Measurements from ENCODE around the gene SPATS2L. TPM values are rescaled to one million over a fixed set of nuclear protein-coding genes. Genes with fewer than 3 reads are reported as not detected.

The SPATS2L gene
- total RNA-seq, 1 donor from 2014 or later, result 36.6 TPM

DNA sequence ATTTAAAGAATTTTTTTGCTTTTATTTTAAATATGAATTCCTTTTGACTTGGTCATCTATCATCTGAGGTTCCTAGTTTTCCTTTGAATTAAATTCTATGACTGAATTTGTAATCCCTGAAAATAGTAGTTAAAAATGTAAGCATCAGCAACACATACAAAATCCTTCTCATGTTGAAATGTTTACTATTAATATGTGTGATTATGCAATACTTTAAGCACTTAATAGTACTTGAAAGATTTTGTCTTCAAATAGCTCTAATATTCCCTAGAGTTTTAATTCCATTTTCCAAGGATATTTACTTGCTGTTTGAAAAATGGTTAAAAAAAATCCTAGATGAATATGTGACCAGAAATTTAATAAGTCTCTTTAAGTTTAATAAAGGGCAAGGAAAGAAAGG, 26.6 kb upstream of the SPATS2L start:
- TF ChIP-seq, protein P1, sequence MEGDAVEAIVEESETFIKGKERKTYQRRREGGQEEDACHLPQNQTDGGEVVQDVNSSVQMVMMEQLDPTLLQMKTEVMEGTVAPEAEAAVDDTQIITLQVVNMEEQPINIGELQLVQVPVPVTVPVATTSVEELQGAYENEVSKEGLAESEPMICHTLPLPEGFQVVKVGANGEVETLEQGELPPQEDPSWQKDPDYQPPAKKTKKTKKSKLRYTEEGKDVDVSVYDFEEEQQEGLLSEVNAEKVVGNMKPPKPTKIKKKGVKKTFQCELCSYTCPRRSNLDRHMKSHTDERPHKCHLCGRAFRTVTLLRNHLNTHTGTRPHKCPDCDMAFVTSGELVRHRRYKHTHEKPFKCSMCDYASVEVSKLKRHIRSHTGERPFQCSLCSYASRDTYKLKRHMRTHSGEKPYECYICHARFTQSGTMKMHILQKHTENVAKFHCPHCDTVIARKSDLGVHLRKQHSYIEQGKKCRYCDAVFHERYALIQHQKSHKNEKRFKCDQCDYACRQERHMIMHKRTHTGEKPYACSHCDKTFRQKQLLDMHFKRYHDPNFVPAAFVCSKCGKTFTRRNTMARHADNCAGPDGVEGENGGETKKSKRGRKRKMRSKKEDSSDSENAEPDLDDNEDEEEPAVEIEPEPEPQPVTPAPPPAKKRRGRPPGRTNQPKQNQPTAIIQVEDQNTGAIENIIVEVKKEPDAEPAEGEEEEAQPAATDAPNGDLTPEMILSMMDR (IDR thresholded peaks at IDR 0.05), result no peak
- intact Hi-C loops (cut with DNase I), result no loop called here
- no peak for DNase-seq (ENCODE audit: low spot score in 2 of 2)
- Histone ChIP-seq H3K4me3 (no peak overlapping the region), H3K9me3 (no peaks in the 10 kb centered on the region), H3K27me3 (no peaks in the 10 kb centered on the region), H3K27ac (no peak overlapping the region), H3K4me1 (no peaks in the 10 kb centered on the region), H3K36me3 (no peaks in the 10 kb centered on the region)

DNA sequence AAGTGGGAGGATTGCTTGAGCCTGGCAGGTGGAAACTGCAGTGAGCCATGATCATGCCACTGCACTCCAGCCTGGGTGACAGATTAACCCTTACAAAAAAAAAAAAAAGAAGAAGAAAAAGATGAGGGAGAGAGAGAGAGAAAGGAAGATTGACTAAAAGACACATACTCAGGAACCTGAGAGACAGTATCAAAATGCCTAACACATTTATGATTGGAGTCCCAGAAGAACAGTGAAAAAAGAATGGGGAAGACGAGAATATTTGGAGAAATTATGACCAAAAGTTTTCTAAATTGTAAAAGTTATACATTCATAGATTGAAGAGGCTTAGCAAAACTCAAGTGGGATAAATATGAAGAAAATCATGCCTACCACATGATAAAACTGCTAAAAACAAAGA, 19.9 kb upstream of the SPATS2L start:
- intact Hi-C loops (cut with DNase I), result no loop called here
- no peaks in the 10 kb centered on the region for H3K27me3 ChIP-seq
- H3K9me3 ChIP-seq, result no peaks in the 10 kb centered on the region
- no peaks in the 10 kb centered on the region for H3K36me3 ChIP-seq
- no peak overlapping the region for H3K27ac ChIP-seq
- no peak overlapping the region for H3K4me3 ChIP-seq
- DNase-seq (ENCODE audit: low spot score in 2 of 2), result no peak
- TF ChIP-seq, protein P1 (IDR thresholded peaks at IDR 0.05), result no peak
- no peaks in the 10 kb centered on the region for H3K4me1 ChIP-seq

DNA sequence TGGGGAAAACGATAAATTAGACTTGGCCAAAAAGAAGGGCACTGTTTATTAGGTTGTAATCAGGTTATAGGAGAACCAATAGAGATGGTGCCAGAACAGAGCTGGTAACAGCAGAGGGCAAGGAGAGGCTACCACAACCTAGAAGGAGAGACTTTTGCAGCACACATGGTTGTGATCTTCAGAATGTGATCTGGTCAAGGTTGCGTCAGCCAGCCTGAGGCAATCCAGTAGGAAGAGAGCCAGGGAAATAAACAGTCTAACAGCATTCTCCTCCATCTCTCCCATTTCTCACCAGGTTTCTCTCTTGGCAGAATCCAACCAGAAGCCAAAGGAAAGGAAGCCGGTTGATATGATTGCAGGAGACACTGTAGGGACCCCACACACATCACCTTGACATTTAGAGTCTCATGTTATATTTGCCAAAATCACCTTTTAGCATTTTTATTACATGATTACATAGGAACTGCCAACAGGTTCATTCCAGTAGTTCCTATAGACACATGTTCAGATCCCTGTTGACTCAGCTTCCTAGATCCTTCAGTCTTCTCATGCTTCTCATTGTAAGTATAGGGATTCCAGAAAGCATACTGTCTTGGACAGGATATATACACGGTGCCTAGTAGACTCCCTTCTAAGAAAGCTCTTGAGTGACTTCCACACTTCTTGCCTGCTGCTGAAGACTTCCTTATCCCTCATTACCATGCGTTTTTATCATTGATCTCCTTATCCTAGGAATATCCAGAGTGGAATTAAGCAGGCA, 17.6 kb upstream of the SPATS2L start:
- H3K4me3 ChIP-seq, result no peak overlapping the region
- TF ChIP-seq, protein P1 (IDR thresholded peaks at IDR 0.05), result no peak
- intact Hi-C loops (cut with DNase I), result no loop called here
- no peak for DNase-seq (ENCODE audit: low spot score in 2 of 2)
- no peaks in the 10 kb centered on the region for H3K9me3 ChIP-seq
- no peaks in the 10 kb centered on the region for H3K4me1 ChIP-seq
- H3K27ac ChIP-seq, result no peak overlapping the region
- H3K27me3 ChIP-seq, result no peaks in the 10 kb centered on the region
- no peaks in the 10 kb centered on the region for H3K36me3 ChIP-seq

DNA sequence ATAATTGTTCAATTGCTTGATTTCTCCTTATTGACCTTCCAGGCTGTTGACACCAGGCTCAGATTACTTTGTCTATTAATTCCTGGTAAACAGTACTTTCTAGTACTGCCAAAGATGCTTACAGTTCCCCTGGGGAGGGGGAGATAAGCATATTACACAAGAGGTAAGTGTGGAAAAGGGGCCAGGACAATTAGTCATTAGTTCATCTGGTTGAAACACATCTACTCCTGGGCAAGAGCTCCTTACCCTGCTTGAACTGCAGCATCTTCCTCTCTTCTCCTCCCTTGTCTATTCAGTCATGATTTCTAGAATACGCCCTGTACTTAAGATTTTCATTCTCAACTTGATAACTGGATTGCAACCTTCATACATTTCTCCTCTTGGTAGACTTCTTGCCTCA, 10.4 kb upstream of the SPATS2L start:
- Histone ChIP-seq H3K4me1 (no peaks in the 10 kb centered on the region), H3K4me3 (no peak overlapping the region), H3K36me3 (no peaks in the 10 kb centered on the region), H3K9me3 (no peaks in the 10 kb centered on the region), H3K27me3 (no peaks in the 10 kb centered on the region), H3K27ac (no peak overlapping the region)
- TF ChIP-seq, protein P1 (IDR thresholded peaks at IDR 0.05), result no peak
- no peak for DNase-seq (ENCODE audit: low spot score in 2 of 2)
- intact Hi-C loops (cut with DNase I), result no loop called here

DNA sequence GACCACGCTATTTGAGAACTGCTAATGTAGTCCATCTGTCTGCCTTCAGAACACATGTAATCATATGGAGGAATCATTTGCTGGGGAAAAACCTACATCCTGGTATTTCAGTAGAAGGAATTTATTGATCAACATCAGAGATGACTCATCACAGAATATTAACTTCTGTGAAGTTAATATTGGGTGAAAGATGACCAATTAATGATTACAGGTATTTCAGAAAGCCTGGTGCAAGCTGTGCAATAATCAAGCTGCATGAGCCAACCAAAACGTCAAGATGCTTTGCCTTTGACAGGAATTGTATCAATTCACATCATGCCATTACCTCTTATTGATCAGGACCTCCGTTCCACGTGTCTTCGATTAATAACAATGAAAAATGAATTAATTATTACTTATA, 9.4 kb upstream of the SPATS2L start:
- no peaks in the 10 kb centered on the region for H3K36me3 ChIP-seq
- no peak for DNase-seq (ENCODE audit: low spot score in 2 of 2)
- H3K27me3 ChIP-seq, result no peaks in the 10 kb centered on the region
- no peak overlapping the region for H3K27ac ChIP-seq
- TF ChIP-seq, protein P1 (IDR thresholded peaks at IDR 0.05), result no peak
- no peak overlapping the region for H3K4me3 ChIP-seq
- no peaks in the 10 kb centered on the region for H3K4me1 ChIP-seq
- no peaks in the 10 kb centered on the region for H3K9me3 ChIP-seq
- intact Hi-C loops (cut with DNase I), result no loop called here
